HG02943 (cell line): ENCODE results near the gene TNRC18.

Experiments used
- ATAC-seq: cut with Tn5 transposase; IDR thresholded peaks from one replicate; pipeline ENCODE4 v1.9.1; 2021; ENCODE audit warnings: mild to moderate bottlenecking, low read depth, moderate library complexity; ENCODE audit not compliant: unreplicated experiment

The TNRC18 gene

DNA sequence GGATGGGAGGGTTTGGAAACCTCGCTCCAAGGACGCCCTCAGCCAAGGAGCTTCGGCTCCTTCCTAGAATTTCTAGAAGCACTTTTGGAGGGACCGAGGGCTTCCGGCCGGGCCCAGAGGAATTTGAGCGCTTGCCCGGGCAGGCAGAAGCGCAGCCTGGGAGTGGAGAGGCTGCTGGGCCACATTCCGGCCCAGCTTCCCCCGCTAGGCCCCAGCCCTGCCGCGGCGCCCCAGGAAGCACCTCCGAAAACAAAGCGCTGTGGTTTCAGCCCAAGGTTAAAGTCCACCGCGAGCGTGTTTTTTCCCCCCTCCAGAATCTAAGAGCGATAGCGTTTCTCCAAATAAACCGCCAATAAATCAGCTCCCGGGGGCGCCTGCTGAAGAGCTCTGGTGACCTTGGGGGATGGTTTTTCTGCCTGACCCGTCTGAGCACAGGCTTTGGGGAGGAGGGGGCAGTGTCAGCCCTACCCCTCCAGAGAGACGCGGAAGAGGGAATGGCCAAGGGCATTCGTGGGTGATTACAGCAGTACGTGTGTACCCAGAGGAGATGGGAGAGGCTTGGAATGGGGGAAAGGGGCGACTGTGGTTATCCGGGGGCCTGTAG, 5.7 kb upstream of the TNRC18 start:
- ATAC-seq = no peak

DNA sequence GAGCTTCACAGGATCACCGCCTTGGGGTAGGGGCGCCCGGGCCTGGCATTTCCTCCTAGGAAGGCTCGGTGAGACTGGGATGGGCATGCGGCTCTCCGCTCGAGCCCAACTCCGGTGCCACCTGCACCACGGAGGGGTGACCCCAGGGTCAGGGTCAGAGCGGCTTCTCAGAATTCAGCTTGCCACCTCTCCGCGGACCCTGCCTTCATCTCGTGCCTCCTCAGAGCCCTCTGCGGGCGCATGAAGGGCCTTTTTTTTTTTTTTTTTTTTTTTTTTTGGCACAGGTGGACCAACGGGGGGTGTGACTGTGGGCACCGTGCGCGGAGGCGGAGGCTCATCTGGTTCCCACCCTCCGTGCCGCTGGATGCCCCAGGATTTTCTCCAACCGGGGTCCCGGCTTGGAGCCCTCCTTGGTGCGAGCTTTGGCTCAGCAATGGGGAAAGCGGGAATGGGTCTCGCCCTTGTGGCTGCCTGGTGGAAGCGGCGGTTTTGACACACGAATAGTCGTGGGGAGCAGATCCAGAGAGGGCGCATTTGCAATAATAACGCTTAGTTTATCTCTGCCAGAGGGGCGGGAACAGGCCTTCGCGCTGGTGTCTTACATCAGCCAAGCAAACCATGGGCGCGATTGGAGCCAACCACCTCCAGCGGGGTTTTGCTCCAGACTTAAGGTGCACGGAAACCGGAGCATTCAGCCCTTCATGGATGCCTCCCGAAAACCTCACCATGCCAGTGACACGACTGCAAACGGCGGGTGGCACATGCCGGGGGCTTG, 5.0 kb upstream of the TNRC18 start:
- no peak for ATAC-seq

GRCh38 chr7:5426226-5426475, 2.5 kb upstream of the TNRC18 start:
- no peak for ATAC-seq

- ATAC-seq = no peak
These were observed 2.0 kb upstream of the TNRC18 start for GRCh38 chr7:5425507-5426225.

DNA sequence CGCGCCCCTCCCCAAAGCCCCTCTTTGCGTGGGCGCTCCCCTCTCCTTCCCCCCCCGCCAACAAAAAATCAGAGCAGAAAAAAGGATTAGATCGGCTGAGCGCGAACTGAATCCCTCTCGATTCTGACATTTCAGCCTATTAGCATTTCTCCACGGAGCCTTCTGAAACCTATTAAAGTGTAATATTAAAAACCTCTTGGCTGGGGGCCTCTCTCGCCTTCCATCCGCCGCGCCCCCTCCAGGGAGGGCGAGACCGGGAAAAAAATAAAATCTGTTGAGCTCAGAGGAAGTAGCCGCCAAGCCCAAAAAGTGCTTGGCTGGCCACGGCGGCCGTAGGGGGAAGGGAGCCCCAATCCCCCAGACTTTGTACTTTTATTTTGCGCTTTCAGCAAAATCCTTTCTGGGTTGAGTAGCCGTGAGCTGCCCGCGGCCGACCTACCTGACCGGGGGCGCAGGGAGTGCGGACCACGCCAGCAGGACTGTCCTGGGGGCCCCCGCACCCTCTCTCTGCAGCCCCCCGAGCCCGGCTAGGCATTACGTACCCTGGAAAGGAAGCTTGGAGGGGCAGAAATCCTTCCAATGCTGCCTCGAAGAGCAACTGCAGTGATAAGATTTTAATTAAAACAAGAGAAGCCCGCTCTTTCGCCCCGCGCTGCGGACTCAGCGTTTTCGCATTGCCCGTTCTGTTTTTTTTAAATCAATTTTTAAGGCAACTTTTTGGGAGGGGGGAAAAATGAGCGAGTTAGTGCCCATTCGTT, 1.3 kb upstream of the TNRC18 start:
- ATAC-seq = no peak

- peak; percentile 32 for ATAC-seq
These were observed 528 bp upstream of the TNRC18 start for GRCh38 chr7:5423976-5424748.

DNA sequence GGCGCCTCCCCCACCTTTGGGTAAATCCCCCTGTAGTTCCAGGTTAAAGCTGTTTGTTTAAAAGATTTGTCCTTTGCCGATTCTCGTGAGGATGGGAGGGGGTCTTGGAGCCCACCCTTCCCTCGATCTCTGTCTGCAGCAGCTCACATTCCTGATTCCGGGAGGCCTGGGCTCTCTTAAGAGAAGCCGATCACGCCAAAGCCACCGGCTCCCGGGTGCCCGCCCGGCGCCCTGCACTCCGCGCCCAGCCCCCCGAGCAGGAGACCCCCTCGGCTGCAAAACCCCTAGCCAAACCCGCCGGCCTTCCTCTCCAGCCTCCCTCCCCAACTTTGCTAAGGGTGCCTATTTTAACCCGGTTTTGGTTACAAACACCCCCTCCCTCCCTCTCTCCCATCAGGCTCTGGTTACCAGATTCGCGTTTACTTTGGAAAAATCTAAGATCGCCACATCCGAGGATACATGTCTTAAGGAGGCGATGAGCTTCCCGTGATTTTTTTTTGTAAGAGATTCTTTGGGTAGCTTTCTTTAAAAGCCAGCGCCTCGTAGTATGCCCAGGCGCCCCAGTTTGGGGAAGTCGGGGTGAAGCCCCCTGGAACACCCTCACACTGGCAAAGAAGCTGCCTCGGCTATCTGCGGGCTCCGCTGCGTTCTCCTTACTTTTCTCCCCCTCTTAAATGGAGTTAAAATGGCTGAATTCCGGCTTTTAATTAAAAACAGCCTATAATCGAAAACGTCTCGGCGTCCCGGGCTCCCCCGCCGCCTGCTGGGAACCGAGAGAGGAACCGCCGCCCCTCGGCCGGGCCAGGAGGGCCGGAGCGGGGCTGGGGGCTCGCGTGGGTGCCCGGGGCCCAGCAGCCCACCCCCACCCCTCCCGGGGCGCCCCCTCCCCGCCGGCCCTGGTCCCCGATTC, 983 bp downstream of the TNRC18 start:
- ATAC-seq = no peak

DNA sequence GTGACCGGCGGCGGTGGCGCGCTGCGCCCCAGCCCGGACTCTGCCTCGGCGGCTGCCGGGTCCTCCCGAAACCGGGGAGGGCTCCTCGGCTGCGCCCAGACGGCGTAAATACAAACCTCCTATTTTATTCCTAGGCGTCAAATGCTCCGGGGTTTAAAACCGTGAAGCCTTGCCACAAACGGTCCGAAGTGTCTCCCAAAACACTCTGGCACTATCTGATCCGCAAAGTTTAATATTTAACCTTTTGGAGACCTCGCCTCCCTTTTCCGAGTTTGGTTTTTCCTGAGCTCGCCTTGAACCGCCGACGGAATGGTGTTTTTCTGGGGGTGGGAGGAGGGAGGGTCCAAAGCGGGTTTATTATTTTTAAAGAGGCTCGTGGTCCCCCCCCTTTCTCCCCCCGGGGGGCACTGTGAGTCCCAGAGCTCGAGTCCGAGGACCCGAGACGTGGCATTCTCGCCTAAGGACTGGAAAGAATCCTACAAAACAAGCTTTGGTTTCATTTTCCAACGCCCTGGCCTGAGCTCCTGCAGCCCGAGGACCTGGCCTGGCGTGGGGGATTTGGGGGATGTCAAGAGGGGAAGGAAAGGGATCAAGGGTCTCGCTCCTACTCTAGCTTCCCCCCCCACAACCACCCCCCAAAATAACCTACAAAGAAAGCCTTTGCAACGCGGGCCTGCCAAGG, 1.8 kb downstream of the TNRC18 start:
- no peak for ATAC-seq

DNA sequence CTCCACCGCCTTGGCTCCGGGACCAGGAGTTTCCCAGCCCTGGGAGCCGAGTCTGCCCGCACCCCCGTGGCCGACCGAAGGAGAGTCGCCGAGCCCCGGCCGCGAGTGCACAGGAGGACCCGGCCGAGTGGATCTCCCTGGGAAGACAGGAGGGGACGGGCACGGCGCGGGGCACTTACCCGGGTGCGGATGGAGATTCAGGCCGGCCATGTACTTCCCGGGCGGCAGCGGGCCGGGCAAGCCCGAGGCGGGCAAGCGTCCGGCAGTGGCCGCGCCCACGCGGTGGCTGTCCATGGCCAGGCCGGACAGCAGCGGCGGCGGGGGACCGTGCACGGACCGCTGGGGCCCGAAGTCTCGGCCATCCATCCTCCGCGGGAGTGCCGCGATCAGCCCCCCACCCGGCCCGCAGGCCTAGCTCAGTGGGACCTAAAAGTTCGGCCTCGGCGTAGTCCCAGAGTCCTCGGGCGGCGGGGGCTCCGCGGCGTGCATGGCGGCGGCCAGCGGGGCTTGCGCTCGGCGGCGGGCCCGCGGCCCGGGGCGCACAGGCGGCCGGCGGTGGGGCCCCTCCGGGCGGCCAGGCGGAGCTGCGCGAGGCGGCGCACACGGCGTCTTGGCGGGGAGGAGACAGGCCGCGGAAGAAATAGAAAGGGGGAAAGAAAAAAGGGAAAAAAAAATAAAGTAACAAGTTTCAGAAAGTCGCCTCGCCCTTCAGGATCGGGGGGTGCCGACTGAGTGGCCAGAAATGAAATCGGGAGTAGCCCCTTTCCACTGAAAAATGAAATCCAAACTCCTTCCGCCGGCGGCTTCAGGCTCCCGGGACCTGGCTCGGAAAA, 2.5 kb downstream of the TNRC18 start:
- no peak for ATAC-seq

- ATAC-seq = no peak
These were observed 3.4 kb downstream of the TNRC18 start for GRCh38 chr7:5420067-5420880.

DNA sequence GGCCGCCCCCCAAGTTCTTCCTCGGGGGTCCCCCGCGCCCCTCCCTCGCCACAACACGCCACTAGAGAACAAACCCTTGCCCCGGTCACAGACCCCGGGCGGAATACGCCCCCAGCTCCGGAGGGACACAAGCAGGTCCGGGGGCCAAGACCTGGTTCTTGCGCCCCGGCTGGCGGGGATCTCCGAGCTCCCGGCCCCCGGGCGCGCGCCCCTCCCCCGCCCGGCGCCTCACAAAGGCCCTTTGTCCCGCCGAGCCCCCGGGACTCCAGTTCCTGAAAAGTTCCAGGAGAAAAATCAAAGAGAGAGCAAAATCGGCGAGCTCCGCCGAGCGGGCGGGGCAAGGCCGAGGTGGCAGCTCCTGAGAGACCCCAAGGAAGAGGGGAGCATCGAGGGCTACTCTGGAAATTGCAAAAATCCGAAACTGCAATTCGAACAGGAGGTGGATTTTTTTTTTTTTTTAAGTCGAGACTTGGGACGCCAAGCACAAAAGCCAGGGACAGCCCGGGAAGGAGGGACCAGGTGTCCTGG, 4.0 kb downstream of the TNRC18 start:
- no peak for ATAC-seq

DNA sequence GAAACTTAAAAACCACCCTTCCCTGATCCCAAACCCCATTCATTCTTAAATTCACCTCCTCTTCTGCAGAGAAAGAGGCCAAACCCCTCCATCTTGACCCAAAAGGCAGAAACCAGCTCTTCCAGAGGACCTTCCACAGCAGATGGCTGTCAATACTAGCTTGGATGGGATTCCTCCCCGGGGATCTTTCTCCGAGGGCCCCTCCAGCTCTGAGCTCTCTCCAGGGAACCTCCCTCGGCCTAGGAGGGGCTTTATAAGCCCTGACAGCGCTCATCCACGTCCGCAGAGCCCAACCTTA, 5.4 kb downstream of the TNRC18 start:
- ATAC-seq = no peak

DNA sequence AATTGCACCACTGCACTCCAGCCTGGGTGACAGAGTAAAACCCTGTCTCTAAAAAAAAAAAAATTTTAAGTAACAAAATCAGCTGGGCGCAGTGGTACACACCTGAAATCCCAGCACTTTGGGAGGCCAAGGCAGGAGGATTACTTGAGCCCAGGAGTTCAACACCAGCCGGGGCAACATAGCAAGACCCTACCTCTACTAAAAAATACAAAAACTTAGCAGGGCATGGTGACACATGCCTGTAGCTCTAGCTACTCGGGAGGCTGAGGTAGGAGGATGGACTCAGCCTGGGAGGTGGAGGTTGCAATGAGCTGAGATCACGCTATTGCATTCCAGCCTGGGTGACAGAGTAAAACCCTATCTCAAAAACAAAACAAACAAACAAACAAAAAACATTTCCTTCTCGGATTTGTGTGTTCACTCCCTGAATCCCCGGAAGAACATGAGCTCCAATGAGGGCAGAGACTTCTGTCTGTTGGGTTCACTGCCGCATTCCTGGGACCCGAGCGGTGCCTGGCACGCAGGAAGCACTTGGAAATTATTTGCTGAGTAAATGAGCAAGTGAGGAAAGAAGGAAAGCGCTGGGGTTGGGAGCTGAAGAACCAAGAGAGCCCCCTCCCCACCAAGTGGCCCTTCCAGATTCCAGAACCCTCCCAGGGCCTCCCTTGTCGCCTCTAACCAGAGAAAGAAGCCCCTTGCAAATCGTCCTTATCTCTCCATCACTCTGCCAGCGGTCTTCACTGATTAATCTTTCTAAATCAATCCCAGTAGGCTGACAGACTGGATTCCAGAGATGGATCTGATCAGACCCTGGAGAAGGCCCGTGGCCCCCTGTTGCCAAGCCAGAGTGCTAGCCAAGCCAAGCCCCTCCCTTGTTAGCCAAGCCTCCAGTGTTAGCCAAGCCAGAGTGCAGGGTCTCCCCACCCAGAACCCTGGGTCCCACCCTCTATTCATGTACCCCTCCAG, 6.2 kb downstream of the TNRC18 start:
- ATAC-seq = no peak

DNA sequence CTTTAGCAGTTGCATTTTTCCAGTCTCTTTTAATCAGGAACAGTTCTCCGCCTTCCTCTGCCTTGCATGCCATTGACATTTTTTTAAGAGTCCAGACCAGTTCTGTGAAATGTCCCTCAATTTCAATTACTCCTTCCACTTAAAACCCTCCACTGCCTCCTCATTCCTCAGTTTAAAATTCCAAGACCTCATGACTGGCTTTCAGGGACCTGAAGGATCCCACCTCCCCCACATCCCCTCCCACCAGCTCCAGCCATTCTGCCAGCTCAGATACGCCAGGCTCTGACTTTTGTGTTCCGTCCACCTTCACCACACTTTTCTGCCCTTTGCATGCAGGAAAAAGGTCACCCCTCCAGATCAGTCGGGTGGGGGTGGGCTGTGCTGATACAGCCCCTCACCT, 8.7 kb downstream of the TNRC18 start:
- ATAC-seq = no peak

GRCh38 chr7:5413449-5413786, 10.2 kb downstream of the TNRC18 start:
- ATAC-seq = no peak

- ATAC-seq = no peak
These were observed 14.9 kb downstream of the TNRC18 start for GRCh38 chr7:5408777-5409176.
